IMR-90 (cell line): ENCODE results near the gene KRTAP10-1. TPM values are rescaled to one million over a fixed set of nuclear protein-coding genes. Genes with fewer than 3 reads are reported as not detected.

ENCODE experiments used
- ATAC-seq: fragments of 200-7000 bp; cut with Tn5 transposase; 2 replicates; pipeline ENCODE4 v1.9.1; 2020; ENCODE audit warnings: low read depth, mild to moderate bottlenecking, moderate library complexity
- BruUV-seq: library from RNA; stranded (reverse); fragments of 400-500 nt; replicated peaks from 2 replicates; lab custom pipeline; 2021; lab: Mats Ljungman, UMichigan
- CTCF ChIA-PET: fragments of 300-600 bp; formaldehyde crosslinking; extraction: SDS; loops from one replicate; lab custom pipeline; 2021; ENCODE audit warnings: antibody characterized with exemption; lab: Yijun Ruan, JAX
- POLR2A ChIA-PET: fragments of 300-600 bp; sonication (Branson Sonifier 250); formaldehyde crosslinking; loops from one replicate; lab custom pipeline; 2022; ENCODE audit warnings: antibody characterized with exemption; ENCODE audit not compliant: unreplicated experiment; lab: Charles Lee
- DNase-seq: peaks from one replicate; pipeline ENCODE4 v3.0.0; 2013
- H2AFZ ChIP-seq: replicated peaks from 2 replicates; pipeline ENCODE3; 2013; ENCODE audit warnings: low read length, mild to moderate bottlenecking; ENCODE audit not compliant: poor library complexity
- H2AK5ac ChIP-seq: 2 replicates; pipeline ENCODE4 v1.6.1; 2013; ENCODE audit warnings: low read depth, low read length, inconsistent platforms
- H2AK9ac ChIP-seq: replicated peaks from 2 replicates; pipeline ENCODE3; 2013; ENCODE audit warnings: mild to moderate bottlenecking, low read depth, low read length, moderate library complexity; ENCODE audit not compliant: poor library complexity
- H2BK120ac ChIP-seq: 2 replicates; pipeline ENCODE4 v1.6.1; 2013; ENCODE audit warnings: low read depth, low read length, inconsistent platforms
- H2BK15ac ChIP-seq: 3 replicates; pipeline ENCODE4 v1.6.1; 2013; ENCODE audit warnings: low read depth, low read length, inconsistent platforms
- H2BK20ac ChIP-seq: 2 replicates; pipeline ENCODE4 v1.6.1; 2013; ENCODE audit warnings: low read depth, mild to moderate bottlenecking, inconsistent platforms, low read length, moderate library complexity
- H2BK5ac ChIP-seq: 2 replicates; pipeline ENCODE4 v1.6.1; 2013; ENCODE audit warnings: mild to moderate bottlenecking, low read depth, low read length, inconsistent platforms; ENCODE audit not compliant: poor library complexity, severe bottlenecking
- H3K14ac ChIP-seq: replicated peaks from 2 replicates; pipeline ENCODE4 v1.6.1; 2013; ENCODE audit warnings: low read depth, low read length, inconsistent platforms
- H3K18ac ChIP-seq: 2 replicates; pipeline ENCODE4 v1.6.1; 2013; ENCODE audit warnings: low read depth, low read length, control low read depth
- H3K23ac ChIP-seq: 2 replicates; pipeline ENCODE4 v1.6.1; 2013; ENCODE audit warnings: low read depth, low read length, inconsistent platforms
- H3K27ac ChIP-seq: 2 replicates; pipeline ENCODE4 v1.5.1; 2013; ENCODE audit warnings: mild to moderate bottlenecking, control low read depth, low read length; ENCODE audit not compliant: insufficient read depth
- H3K27me3 ChIP-seq: 2 replicates; pipeline ENCODE4 v1.6.1; 2013; ENCODE audit warnings: low read length; ENCODE audit not compliant: control insufficient read depth, insufficient read depth
- H3K36me3 ChIP-seq: 2 replicates; pipeline ENCODE4 v1.6.1; 2013; ENCODE audit warnings: low read length, mixed read lengths; ENCODE audit not compliant: control insufficient read depth, insufficient read depth
- H3K4ac ChIP-seq: 2 replicates; pipeline ENCODE4 v1.6.1; 2013; ENCODE audit warnings: low read depth, low read length, inconsistent platforms
- H3K4me1 ChIP-seq: 2 replicates; pipeline ENCODE4 v1.6.1; 2013; ENCODE audit warnings: low read length, mixed read lengths; ENCODE audit not compliant: control insufficient read depth, insufficient read depth
- H3K4me2 ChIP-seq: 2 replicates; pipeline ENCODE4 v1.6.1; 2013; ENCODE audit warnings: low read depth, mild to moderate bottlenecking, control low read depth, low read length, moderate library complexity
- H3K4me3 ChIP-seq: 2 replicates; pipeline ENCODE4 v1.5.1; 2013; ENCODE audit warnings: low read depth, mild to moderate bottlenecking, control low read depth, low read length, moderate library complexity; ENCODE audit not compliant: insufficient read depth
- H3K56ac ChIP-seq: 2 replicates; pipeline ENCODE4 v1.6.1; 2013; ENCODE audit warnings: low read length, inconsistent platforms; ENCODE audit not compliant: insufficient read depth; ENCODE audit errors: extremely low read depth
- H3K79me1 ChIP-seq, 2 experiments: 2 replicates each; pipeline ENCODE4 v1.6.1; 2013; ENCODE audit warnings: low read length in 2 of 2, inconsistent platforms in 1 of 2, low read depth in 1 of 2
- H3K9ac ChIP-seq: 2 replicates; pipeline ENCODE4 v1.6.1; 2013; ENCODE audit warnings: low read depth, low read length, control low read depth
- H3K9me1 ChIP-seq: 2 replicates; pipeline ENCODE4 v1.6.1; 2013; ENCODE audit warnings: low read length, inconsistent platforms; ENCODE audit not compliant: insufficient read depth
- H3K9me3 ChIP-seq: 2 replicates; pipeline ENCODE4 v1.6.1; 2013; ENCODE audit warnings: low read length; ENCODE audit not compliant: control insufficient read depth, insufficient read depth
- H4K20me1 ChIP-seq: 2 replicates; pipeline ENCODE4 v1.6.1; 2013; ENCODE audit warnings: low read length, inconsistent platforms; ENCODE audit not compliant: insufficient read depth
- H4K5ac ChIP-seq: 2 replicates; pipeline ENCODE4 v1.6.1; 2013; ENCODE audit warnings: mild to moderate bottlenecking, low read depth, low read length, control low read depth
- H4K8ac ChIP-seq, 2 experiments: 2 replicates each; pipeline ENCODE4 v1.6.1; 2013; ENCODE audit warnings: low read depth in 2 of 2, low read length in 2 of 2, control low read depth in 1 of 2, inconsistent platforms in 1 of 2
- H4K91ac ChIP-seq: 2 replicates; pipeline ENCODE4 v1.6.1; 2013; ENCODE audit warnings: low read depth, low read length, inconsistent platforms; ENCODE audit not compliant: insufficient read depth
- BHLHE40 ChIP-seq: fragments of 150-350 bp; IDR thresholded peaks from 2 replicates; pipeline ENCODE4 v1.6.1; 2016; ENCODE audit warnings: mild to moderate bottlenecking, low read depth, low read length
- CEBPB ChIP-seq: IDR thresholded peaks from 2 replicates; pipeline ENCODE4 v1.6.1; 2012; ENCODE audit warnings: low read depth, low read length, improper control_type of control experiment
- CHD1 ChIP-seq: IDR thresholded peaks from 2 replicates; pipeline ENCODE4 v1.6.1; 2012; ENCODE audit warnings: low read depth, low read length, improper control_type of control experiment
- FOS ChIP-seq: fragments of 150-350 bp; IDR thresholded peaks from 2 replicates; pipeline ENCODE4 v1.6.1; 2016; ENCODE audit warnings: low read depth, low read length
- MAFK ChIP-seq: IDR thresholded peaks from 2 replicates; pipeline ENCODE4 v1.6.1; 2012; ENCODE audit warnings: low read depth, low read length, improper control_type of control experiment
- MAZ ChIP-seq: IDR thresholded peaks from 2 replicates; pipeline ENCODE4 v1.6.1; 2012; ENCODE audit warnings: low read depth, mild to moderate bottlenecking, low read length, improper control_type of control experiment, moderate library complexity, borderline replicate concordance
- MXI1 ChIP-seq: IDR thresholded peaks from 2 replicates; pipeline ENCODE4 v1.6.1; 2012; ENCODE audit warnings: low read depth, mild to moderate bottlenecking, low read length, moderate library complexity, borderline replicate concordance
- NFE2L2 ChIP-seq: fragments of 150-350 bp; IDR thresholded peaks from 2 replicates; pipeline ENCODE4 v1.6.1; 2016; ENCODE audit warnings: low read depth, mild to moderate bottlenecking, low read length
- POLR2A ChIP-seq: IDR thresholded peaks from 2 replicates; pipeline ENCODE4 v1.6.1; 2012; ENCODE audit warnings: mild to moderate bottlenecking, low read depth, low read length
- RAD21 ChIP-seq: IDR thresholded peaks from 2 replicates; pipeline ENCODE4 v1.6.1; 2012; ENCODE audit warnings: low read length, improper control_type of control experiment
- RCOR1 ChIP-seq: IDR thresholded peaks from 2 replicates; pipeline ENCODE4 v1.6.1; 2012; ENCODE audit warnings: mild to moderate bottlenecking, low read length, improper control_type of control experiment; ENCODE audit not compliant: insufficient replicate concordance
- RFX5 ChIP-seq: IDR thresholded peaks from 2 replicates; pipeline ENCODE4 v1.8.0; 2012; ENCODE audit warnings: low read depth, mild to moderate bottlenecking, low read length, moderate library complexity
- SMC3 ChIP-seq: fragments of 150-350 bp; IDR thresholded peaks from 2 replicates; pipeline ENCODE4 v1.6.1; 2016; ENCODE audit warnings: low read depth, mild to moderate bottlenecking, antibody characterized with exemption, low read length, moderate library complexity
- WGBS, 2 experiments: methylation state at CpG; one replicate each; pipeline versions ENCODE4 v1.1.5 to v1.1.7; 2013; ENCODE audit warnings: missing lambda C conversion rate in 2 of 2; ENCODE audit not compliant: insufficient read length in 1 of 2; ENCODE audit errors: extremely low coverage in 2 of 2; 5-methylcytosine and 5-hydroxymethylcytosine counted together
- dilution Hi-C: fragments of 300-500 bp; cut with HindIII; formaldehyde crosslinking; loops from one replicate; pipeline ENCODE4 v1.14.3; 2018; ENCODE audit warnings: low sequenced_read_pairs; ENCODE audit not compliant: unreplicated experiment
- in situ Hi-C: fragments of 300-500 bp; cut with MboI; formaldehyde crosslinking; loops from 3 replicates; pipeline ENCODE4 v1.14.3; 2019; ENCODE audit warnings: low sequenced_read_pairs, inconsistent platforms, mixed read lengths
- intact Hi-C: fragments of 100-400 bp; cut with micrococcal nuclease; formaldehyde crosslinking; loops from 2 replicates; pipeline ENCODE4 v1.10.0; 2022
- polyA plus RNA-seq, 3 experiments: library from polyadenylated mRNA; depleted of rRNA; stranded (reverse); fragments of >200 nt; gene quantifications; 2 replicates each; pipeline ENCODE4 v1.2.3, GENCODE V29; 2012; ENCODE audit warnings: low replicate concordance in 1 of 3
- total RNA-seq: library from RNA; depleted of rRNA; stranded (reverse); fragments of >200 nt; gene quantifications from 2 replicates; pipeline ENCODE4 v1.2.3, GENCODE V29; 2012
- TF ChIP-seq, protein P1 (sequence below): conservative IDR thresholded peaks from 2 replicates; pipeline ENCODE4 v1.5.1; 2012; ENCODE audit warnings: mild to moderate bottlenecking, low read depth, low read length, improper control_type of control experiment
- TF ChIP-seq, protein P2 (sequence below): fragments of 150-350 bp; IDR thresholded peaks from 2 replicates; pipeline ENCODE4 v1.6.1; 2017; ENCODE audit warnings: mild to moderate bottlenecking, antibody characterized with exemption, low read length, low read depth
- TF ChIP-seq, protein P3 (sequence below): fragments of 150-350 bp; IDR thresholded peaks from 2 replicates; pipeline ENCODE4 v1.6.1; 2016; ENCODE audit warnings: low read depth, mild to moderate bottlenecking, low read length, moderate library complexity, borderline replicate concordance

Gene KRTAP10-1
- total and polyA plus RNA-seq, 2 of the 4 experiments (the other 2 are of a cell fraction): not detected

DNA sequence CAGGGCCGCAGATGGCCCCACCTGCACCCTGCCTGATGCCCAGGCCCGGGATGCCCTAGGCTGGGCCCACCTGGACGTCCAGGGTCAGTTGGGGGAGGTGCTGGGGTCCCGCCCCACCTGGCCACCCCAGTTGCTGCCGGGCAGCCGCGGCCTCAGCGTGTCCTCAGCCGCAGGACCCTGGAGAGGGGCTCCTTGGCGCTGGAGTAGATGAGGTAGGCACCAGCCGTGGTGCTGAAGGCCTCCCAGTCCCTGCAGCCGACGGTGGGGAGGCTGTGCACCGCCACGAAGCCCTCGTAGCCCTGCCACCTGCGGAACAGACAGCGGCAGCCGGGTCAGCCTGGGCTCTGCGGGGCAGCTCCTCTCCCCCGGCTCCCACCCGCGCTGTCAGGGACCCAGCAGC, 40.4 kb downstream of the KRTAP10-1 start:
- Histone ChIP-seq H4K91ac (no peak overlapping the region), H3K4me3 (no peak overlapping the region), H4K20me1 (no peaks in the 10 kb centered on the region), H3K9me1 (no peaks in the 10 kb centered on the region), H2BK120ac (no peak overlapping the region), H2AFZ (no peak overlapping the region), H3K27ac (no peak overlapping the region), H2AK9ac (no peak overlapping the region), H3K9me3 (peaks cover 3% of the 10 kb centered on the region; the same call in 1 of the 2 replicates), H3K79me1 (no peaks in the 10 kb centered on the region), H3K36me3 (no peaks in the 10 kb centered on the region), H3K4ac (no peak overlapping the region), H2BK15ac (no peak overlapping the region), H3K4me2 (no peak overlapping the region), H3K23ac (no peak overlapping the region), H3K4me1 (no peaks in the 10 kb centered on the region), H2BK20ac (no peak overlapping the region), H2AK5ac (no peak overlapping the region), H2BK5ac (no peak overlapping the region), H3K14ac (no peak overlapping the region), H3K27me3 (peaks cover 26% of the 10 kb centered on the region), H3K56ac (no peak overlapping the region), H3K9ac (no peak overlapping the region), H4K5ac (no peak overlapping the region), H3K18ac (no peak overlapping the region), H4K8ac (no peak overlapping the region)
- TF ChIP-seq SMC3: no peak
- TF ChIP-seq CHD1: no peak
- no peak for TF ChIP-seq FOS
- TF ChIP-seq RAD21: no peak
- TF ChIP-seq, protein P1, sequence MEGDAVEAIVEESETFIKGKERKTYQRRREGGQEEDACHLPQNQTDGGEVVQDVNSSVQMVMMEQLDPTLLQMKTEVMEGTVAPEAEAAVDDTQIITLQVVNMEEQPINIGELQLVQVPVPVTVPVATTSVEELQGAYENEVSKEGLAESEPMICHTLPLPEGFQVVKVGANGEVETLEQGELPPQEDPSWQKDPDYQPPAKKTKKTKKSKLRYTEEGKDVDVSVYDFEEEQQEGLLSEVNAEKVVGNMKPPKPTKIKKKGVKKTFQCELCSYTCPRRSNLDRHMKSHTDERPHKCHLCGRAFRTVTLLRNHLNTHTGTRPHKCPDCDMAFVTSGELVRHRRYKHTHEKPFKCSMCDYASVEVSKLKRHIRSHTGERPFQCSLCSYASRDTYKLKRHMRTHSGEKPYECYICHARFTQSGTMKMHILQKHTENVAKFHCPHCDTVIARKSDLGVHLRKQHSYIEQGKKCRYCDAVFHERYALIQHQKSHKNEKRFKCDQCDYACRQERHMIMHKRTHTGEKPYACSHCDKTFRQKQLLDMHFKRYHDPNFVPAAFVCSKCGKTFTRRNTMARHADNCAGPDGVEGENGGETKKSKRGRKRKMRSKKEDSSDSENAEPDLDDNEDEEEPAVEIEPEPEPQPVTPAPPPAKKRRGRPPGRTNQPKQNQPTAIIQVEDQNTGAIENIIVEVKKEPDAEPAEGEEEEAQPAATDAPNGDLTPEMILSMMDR: no peak
- TF ChIP-seq, protein P2, sequence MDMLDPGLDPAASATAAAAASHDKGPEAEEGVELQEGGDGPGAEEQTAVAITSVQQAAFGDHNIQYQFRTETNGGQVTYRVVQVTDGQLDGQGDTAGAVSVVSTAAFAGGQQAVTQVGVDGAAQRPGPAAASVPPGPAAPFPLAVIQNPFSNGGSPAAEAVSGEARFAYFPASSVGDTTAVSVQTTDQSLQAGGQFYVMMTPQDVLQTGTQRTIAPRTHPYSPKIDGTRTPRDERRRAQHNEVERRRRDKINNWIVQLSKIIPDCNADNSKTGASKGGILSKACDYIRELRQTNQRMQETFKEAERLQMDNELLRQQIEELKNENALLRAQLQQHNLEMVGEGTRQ: no peak
- TF ChIP-seq MXI1: no peak
- no peak for TF ChIP-seq CEBPB
- TF ChIP-seq NFE2L2: no peak
- no peak for TF ChIP-seq POLR2A
- TF ChIP-seq RCOR1: no peak
- TF ChIP-seq MAZ: no peak
- TF ChIP-seq RFX5: no peak
- no peak for TF ChIP-seq BHLHE40
- TF ChIP-seq, protein P3, sequence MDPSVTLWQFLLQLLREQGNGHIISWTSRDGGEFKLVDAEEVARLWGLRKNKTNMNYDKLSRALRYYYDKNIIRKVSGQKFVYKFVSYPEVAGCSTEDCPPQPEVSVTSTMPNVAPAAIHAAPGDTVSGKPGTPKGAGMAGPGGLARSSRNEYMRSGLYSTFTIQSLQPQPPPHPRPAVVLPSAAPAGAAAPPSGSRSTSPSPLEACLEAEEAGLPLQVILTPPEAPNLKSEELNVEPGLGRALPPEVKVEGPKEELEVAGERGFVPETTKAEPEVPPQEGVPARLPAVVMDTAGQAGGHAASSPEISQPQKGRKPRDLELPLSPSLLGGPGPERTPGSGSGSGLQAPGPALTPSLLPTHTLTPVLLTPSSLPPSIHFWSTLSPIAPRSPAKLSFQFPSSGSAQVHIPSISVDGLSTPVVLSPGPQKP: no peak
- no peak for TF ChIP-seq MAFK
- ChIA-PET POLR2A (no interaction called here), CTCF (no interaction called here)
- 74% methylated on average over 21 of the region's 23 CpGs; no CpG with 5 or more reads in 1 of the 2 experiments for WGBS, 2 experiments
- in situ Hi-C loops: loop anchor here (25.0 kb wide), 1 partner anchor 438 kb away; the partner anchor contains the start of gene SLX9
- no peak for DNase-seq
- ATAC-seq: no peak
- dilution Hi-C loops: no loop called here
- BruUV-seq: no TSS peak
- intact Hi-C loops: no loop called here
